Measurements from ENCODE around the gene PISD.
A peak's percentile ranks its signal among the peaks of the same experiment; 100 is the strongest.

PISD gene

GRCh38 chr22:31652088-31652487 is 9.9 kb downstream of the PISD start:
- DNase-seq = no peak

GRCh38 chr22:31651664-31652063 is 10.4 kb downstream of the PISD start:
- no peak for DNase-seq

- DNase-seq = no peak
These were observed 11.6 kb downstream of the PISD start for GRCh38 chr22:31650391-31650790.

- no peak for DNase-seq
These were observed 14.3 kb downstream of the PISD start for GRCh38 chr22:31647523-31648320.

GRCh38 chr22:31647066-31647465 is 14.9 kb downstream of the PISD start:
- DNase-seq = no peak

- no peak for DNase-seq
These were observed 15.6 kb downstream of the PISD start for GRCh38 chr22:31646186-31647019.

- no peak for DNase-seq
These were observed 22.5 kb downstream of the PISD start for GRCh38 chr22:31639436-31640039.

- DNase-seq = no peak
These were observed 24.0 kb downstream of the PISD start for GRCh38 chr22:31637891-31638618.

- no peak for DNase-seq
These were observed 24.5 kb downstream of the PISD start for GRCh38 chr22:31637447-31637890.

GRCh38 chr22:31635638-31636306 is 26.2 kb downstream of the PISD start:
- no peak for DNase-seq

- DNase-seq = no peak
These were observed 30.6 kb downstream of the PISD start for GRCh38 chr22:31631436-31631835.

GRCh38 chr22:31630331-31631329 is 31.4 kb downstream of the PISD start:
- DNase-seq = no peak

- DNase-seq = no peak
These were observed 32.3 kb downstream of the PISD start for GRCh38 chr22:31629741-31630184.

- DNase-seq = no peak
These were observed 32.9 kb downstream of the PISD start for GRCh38 chr22:31628969-31629708.

- DNase-seq = no peak
These were observed 33.7 kb downstream of the PISD start for GRCh38 chr22:31628362-31628761.

- DNase-seq = no peak
These were observed 34.7 kb downstream of the PISD start for GRCh38 chr22:31627223-31627731.

- DNase-seq = no peak
These were observed 35.4 kb downstream of the PISD start for GRCh38 chr22:31626427-31627150.

- peak; percentile 7 for DNase-seq
These were observed 36.2 kb downstream of the PISD start for GRCh38 chr22:31625661-31626426.
